GM18858 (cell line): ENCODE measurements around the gene ARFGEF3.
"Not testable (repeated sequence)": the region's sequence is repeated elsewhere in the genome, so short reads cannot be mapped to it uniquely, and the experiment has no call there.

Experiments used
- ATAC-seq: cut with Tn5 transposase; IDR thresholded peaks from one replicate; pipeline ENCODE4 v1.9.1; 2021; ENCODE audit not compliant: unreplicated experiment

The ARFGEF3 gene

GRCh38 chr6:138206862-138207261 is 45.1 kb downstream of the ARFGEF3 start:
- ATAC-seq: no peak

- no peak for ATAC-seq
Observed at GRCh38 chr6:138211048-138211581, 49.4 kb downstream of the ARFGEF3 start.

GRCh38 chr6:138211601-138212000 is 49.9 kb downstream of the ARFGEF3 start:
- no peak for ATAC-seq

DNA sequence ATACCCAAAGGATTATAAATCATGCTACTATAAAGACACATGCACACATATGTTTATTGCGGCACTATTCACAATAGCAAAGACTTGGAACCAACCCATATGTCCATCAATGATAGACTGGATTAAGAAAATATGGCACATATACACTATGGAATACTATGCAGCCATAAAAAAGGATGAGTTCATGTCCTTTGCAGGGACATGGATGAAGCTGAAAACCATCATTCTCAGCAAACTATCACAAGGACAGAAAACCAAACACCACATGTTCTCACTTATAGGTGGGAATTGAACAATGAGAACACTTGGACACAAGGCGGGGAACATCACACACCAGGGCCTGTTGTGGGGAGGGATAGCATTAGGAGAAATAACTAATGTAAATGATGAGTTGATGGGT is 50.8 kb downstream of the ARFGEF3 start:
- ATAC-seq: not testable (repeated sequence)

DNA sequence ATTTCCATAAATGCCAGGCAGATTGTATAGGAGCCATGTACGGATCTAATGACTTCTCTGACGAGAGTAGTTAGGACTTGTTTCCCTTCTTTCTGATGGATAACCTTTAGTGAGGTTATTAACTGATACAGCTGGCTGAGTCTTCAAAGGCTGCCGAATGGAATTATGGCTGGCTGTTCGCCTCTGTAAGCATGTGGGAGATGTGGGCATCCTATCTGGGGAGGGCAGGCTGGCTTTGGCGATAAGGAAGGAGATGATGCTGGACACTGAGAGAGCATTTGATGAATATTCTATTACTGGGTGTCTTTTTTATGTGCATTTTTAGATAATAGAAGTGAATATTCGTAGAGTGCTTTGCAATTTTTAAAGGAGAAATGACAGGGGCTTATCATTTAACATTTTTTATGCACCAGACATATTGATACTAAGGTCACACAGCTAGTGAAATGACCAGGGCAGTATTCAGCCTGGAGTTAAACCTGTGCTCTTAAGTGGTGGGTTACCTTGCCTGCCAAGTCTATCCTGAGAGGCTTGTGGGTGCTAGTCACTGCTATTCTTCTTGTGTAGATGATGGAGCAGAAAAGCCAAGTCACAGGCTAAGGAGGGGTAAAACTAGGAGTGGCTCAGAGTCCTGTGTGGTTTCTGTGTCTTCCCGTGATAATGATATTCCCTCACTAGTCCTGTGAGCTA is 53.5 kb downstream of the ARFGEF3 start:
- ATAC-seq: no peak

GRCh38 chr6:138218449-138218848 is 56.7 kb downstream of the ARFGEF3 start, which contains the start of gene PBOV1:
PBOV1 (minus strand) TSS chr6:138218491; CDS start chr6:138218395, 96 bp downstream.
- no peak for ATAC-seq

DNA sequence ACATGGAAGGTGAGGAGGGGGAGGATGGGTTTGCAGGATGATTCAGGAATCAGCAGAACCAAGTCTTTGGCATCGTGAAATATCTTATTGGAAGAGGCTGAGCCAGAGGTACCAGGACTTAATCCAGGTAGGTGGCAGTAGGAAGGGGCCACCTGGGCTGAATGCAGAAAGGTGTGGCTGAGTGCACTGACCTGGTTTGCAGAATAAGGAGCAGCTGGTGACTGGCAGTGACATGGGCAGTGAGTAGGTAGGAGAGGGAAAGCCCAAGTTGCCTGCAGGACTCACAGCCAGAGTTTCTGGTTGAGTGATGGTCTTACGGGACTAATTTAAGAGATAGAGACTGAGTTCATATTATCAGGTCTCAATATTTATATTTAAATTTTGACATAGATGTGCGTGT is 57.7 kb downstream of the ARFGEF3 start:
- ATAC-seq: no peak

GRCh38 chr6:138219901-138220300 is 58.2 kb downstream of the ARFGEF3 start:
- no peak for ATAC-seq

GRCh38 chr6:138222901-138223546 is 61.3 kb downstream of the ARFGEF3 start:
- ATAC-seq: no peak

DNA sequence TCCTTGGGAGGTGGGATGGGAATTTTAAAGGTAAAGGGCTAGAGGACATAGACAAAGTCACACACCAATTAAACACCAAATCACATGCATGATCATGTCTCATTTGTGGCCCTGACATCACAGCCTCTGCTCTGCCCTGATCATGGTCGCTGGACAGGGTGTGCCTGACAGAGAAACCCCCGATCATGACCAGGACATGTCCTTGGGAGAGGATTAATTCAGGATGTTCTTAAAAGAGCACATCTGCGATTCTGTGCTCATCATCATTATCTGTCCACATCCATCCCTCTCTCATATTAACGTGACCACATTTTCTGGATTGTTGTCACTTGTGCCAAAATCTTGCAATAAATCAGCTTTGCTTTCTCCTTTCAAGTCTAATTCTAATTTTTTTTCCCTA is 64.2 kb downstream of the ARFGEF3 start:
- no peak for ATAC-seq

DNA sequence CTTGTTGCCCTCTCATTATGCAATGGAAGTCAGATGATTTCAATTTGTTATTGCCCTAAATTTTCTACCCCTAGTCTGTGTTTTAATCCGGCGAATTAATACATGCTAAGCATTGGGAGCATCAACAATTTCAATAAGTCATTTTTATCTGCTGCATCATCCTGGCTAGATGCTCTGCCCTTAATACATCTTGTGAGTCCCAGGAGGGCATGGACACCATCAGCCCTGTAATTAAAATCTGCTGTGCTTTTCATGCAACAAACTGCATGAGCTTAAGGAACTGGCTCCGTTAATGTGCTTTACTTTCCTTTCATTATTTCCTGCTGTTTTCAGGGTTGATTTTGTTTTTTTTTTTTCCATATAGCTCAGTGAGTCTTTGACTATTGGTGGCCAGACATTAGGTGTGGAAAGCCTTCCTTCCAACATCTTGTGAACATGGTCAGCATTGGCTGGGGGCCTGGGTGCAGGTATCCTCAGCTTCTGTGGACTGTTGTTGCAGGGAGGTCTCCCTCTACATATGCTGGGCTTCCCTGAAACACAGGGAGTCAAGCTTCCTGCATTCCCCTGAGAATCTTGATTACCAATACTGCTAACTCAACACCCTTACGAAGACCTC is 65.1 kb downstream of the ARFGEF3 start:
- no peak for ATAC-seq

- no peak for ATAC-seq
Observed at GRCh38 chr6:138227316-138227781, 65.6 kb downstream of the ARFGEF3 start.

DNA sequence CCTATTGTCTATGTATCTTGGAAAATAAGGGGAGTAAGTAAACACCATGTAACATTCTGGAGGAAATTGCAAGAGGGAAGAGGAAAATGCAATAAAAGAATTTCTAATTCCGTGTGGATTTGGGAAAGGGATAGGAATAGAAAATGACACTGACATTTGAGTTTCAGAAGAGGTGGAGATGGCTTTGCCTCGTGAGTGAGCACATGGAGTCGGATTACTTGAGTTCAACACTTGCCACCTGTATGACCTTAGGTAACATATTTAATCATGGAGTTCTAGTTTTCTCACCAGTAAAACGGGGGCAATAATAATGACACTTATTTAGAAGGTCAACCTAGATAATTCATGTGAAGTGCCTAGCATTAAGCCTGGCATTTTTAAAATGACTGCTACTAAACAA is 67.3 kb downstream of the ARFGEF3 start:
- no peak for ATAC-seq

GRCh38 chr6:138229663-138230179 is 68.0 kb downstream of the ARFGEF3 start:
- no peak for ATAC-seq

DNA sequence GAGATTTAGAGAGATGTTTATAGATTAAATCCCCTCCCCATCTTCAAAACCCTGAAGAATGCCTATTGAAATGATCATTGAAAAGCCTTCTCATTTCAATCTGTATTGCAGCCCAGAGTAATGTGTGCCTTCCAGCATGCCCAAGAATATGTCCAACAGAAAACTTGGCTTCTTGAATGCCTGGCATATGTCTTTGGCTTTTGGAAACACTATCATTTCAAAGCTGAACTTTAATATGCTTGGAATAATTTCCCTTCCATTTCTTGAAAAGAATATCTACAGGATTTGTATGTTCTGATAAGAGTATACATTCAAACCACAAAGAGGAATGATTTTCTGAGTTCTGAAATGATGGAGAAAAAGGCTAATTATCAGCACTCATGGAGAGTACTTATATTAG is 68.5 kb downstream of the ARFGEF3 start:
- ATAC-seq: no peak

DNA sequence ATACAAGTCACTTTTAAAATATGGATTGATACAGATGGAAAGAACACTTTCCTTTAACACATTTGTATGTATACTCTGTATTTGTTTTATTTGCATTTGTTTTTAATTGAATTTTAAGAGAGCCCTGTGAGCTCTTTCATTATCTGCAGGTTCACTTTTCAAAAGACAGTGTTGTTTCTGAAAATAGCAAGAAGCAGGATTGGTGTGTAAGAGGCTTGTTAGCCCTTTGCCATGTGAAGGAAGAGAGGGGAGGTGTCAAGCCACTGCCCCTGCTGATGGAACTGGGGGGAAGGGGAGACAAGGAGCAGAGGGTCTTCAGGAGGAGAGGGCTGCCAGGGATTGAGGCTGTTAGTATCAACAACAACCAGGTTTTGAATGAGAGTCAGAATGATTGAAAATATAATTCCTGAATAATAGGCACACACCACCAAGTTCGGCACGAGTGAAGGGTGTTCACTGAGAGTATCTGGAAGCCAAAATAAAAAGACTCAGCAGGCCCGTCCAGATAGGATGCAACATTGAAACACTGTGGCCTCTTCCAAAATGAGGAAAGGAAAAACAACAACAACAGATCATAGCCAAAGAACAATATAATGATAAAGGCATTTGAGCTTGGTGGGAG is 69.1 kb downstream of the ARFGEF3 start:
- no peak for ATAC-seq

DNA sequence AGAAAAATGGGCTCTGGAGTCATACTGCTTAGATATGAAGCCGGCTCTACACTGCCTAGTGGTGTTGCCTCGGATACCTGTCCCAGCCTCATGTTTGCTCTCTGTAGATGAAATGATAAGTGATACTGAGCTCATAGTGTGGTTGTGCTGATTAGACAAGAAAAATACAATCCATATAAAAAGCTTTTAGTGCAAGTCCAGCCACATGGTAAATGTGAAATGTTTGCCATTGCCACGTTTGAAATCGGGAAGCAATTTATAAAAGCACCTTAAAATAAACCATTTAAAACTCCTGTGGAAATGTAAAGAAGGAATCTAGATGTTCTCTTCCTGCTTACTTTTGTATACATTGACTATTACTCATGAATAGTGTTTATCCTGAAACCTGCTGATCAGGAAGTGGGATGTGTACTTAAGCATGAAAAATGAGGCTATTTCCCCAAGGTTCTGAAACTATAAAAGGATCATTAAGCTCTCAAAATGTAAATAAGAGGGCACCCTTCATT is 69.7 kb downstream of the ARFGEF3 start:
- no peak for ATAC-seq

- ATAC-seq: no peak
Observed at GRCh38 chr6:138234363-138234762, 72.6 kb downstream of the ARFGEF3 start.

- ATAC-seq: no peak
Observed at GRCh38 chr6:138235205-138235604, 73.5 kb downstream of the ARFGEF3 start.

DNA sequence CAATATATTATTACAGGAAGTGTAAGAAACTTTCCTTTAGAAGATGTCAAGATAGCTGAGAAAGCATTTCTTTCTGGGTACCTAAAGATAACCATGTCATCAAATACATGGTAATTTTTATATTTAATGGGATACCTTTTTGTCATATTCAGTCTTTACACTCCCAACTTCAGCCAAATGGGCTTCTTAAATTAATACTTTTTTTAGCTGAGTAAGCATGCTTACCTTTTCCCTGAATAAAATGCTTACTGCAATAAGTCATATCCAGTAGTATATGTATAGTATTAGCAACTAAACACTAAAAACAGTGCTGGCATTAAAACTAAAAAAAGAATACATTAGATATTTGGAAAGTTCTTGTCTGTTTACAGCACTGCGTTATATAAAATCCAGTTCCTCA is 74.0 kb downstream of the ARFGEF3 start:
- no peak for ATAC-seq

- no peak for ATAC-seq
Observed at GRCh38 chr6:138237463-138237862, 75.7 kb downstream of the ARFGEF3 start.
